SK-N-SH (cell line): Measurements from ENCODE around the gene ABCC4. TPM values are rescaled to one million over a fixed set of nuclear protein-coding genes. Genes with fewer than 3 reads are reported as not detected.

Experiments
- CTCF ChIA-PET: fragments of 300-600, 350-600 bp; formaldehyde crosslinking; extraction: SDS; loops from one replicate; lab custom pipeline; 2021; lab: Yijun Ruan, JAX
- POLR2A ChIA-PET: fragments of 350-600 bp; sonication (Branson Sonifier 250); formaldehyde crosslinking; extraction: SDS; loops from one replicate; lab custom pipeline; 2020; ENCODE audit warnings: antibody characterized with exemption, inconsistent platforms; lab: Yijun Ruan, JAX
- DNase-seq: peaks from one replicate; pipeline ENCODE4 v3.0.0; 2012
- H2AFZ ChIP-seq: fragments of 200-600 bp; sonication (generic); 2 replicates; pipeline ENCODE4 v1.8.1; 2016; ENCODE audit warnings: antibody characterized with exemption, mild to moderate bottlenecking, low read depth
- H3F3A ChIP-seq: fragments of 200-600 bp; sonication (generic); replicated peaks from 2 replicates; pipeline ENCODE3; 2016; ENCODE audit warnings: antibody characterized with exemption, mild to moderate bottlenecking; ENCODE audit not compliant: insufficient read depth
- H3K27ac ChIP-seq, 2 experiments: fragments of 200-500 bp in 1 of 2; fragments of 200-600 bp in 1 of 2; sonication (Bioruptor generic) in 1 of 2; sonication (generic), shearing (Covaris generic) in 1 of 2; 2 replicates each; pipeline versions ENCODE4 v1.5.1 to v1.6.1; 2014 to 2016; ENCODE audit warnings: low read depth in 2 of 2, inconsistent platforms in 1 of 2, low read length in 1 of 2, mild to moderate bottlenecking in 1 of 2, mixed read lengths in 1 of 2
- H3K27me3 ChIP-seq: fragments of 200-600 bp; sonication (generic), shearing (Covaris generic); 2 replicates; pipeline ENCODE4 v1.6.1; 2016; ENCODE audit warnings: mixed run types; ENCODE audit not compliant: insufficient read depth
- H3K36me3 ChIP-seq, 2 experiments: fragments of 200-500 bp in 1 of 2; fragments of 200-600 bp in 1 of 2; sonication (Bioruptor generic) in 1 of 2; sonication (generic) in 1 of 2; replicated peaks in 1 of 2; 2 replicates each; pipeline versions ENCODE3 to v1.5.1; 2014 to 2016; ENCODE audit warnings: low read length in 1 of 2, mild to moderate bottlenecking in 1 of 2; ENCODE audit not compliant: insufficient read depth in 2 of 2, control insufficient read depth in 1 of 2
- H3K4me1 ChIP-seq, 2 experiments: fragments of 200-500 bp in 1 of 2; fragments of 200-600 bp in 1 of 2; sonication (Bioruptor generic) in 1 of 2; sonication (generic), shearing (Covaris generic) in 1 of 2; 2 replicates each; pipeline versions ENCODE4 v1.5.1 to v1.6.1; 2014 to 2016; ENCODE audit warnings: low read depth in 1 of 2, low read length in 1 of 2, mixed run types in 1 of 2; ENCODE audit not compliant: insufficient read depth in 2 of 2, control insufficient read depth in 1 of 2
- H3K4me2 ChIP-seq: fragments of 200-600 bp; sonication (generic), shearing (Covaris generic); 2 replicates; pipeline ENCODE4 v1.6.1; 2017; ENCODE audit warnings: mixed run types
- H3K4me3 ChIP-seq, 2 experiments: fragments of 200-500 bp in 1 of 2; fragments of 200-600 bp in 1 of 2; sonication (Bioruptor generic) in 1 of 2; sonication (generic), shearing (Covaris generic) in 1 of 2; 2 replicates each; pipeline versions ENCODE4 v1.5.1 to v1.8.1; 2014 to 2016; ENCODE audit warnings: low read depth in 2 of 2, inconsistent platforms in 1 of 2, low read length in 1 of 2, mild to moderate bottlenecking in 1 of 2, mixed read lengths in 1 of 2, moderate library complexity in 1 of 2
- H3K79me2 ChIP-seq: fragments of 200-600 bp; sonication (generic); 2 replicates; pipeline ENCODE4 v1.8.1; 2017; ENCODE audit warnings: mild to moderate bottlenecking; ENCODE audit not compliant: insufficient read depth
- H3K9ac ChIP-seq: fragments of 200-600 bp; sonication (generic); 2 replicates; pipeline ENCODE4 v1.6.1; 2017; ENCODE audit warnings: mixed run types
- H3K9me2 ChIP-seq: fragments of 200-600 bp; sonication (generic); 2 replicates; pipeline ENCODE4 v1.6.1; 2017; ENCODE audit warnings: mixed run types
- H3K9me3 ChIP-seq: fragments of 200-600 bp; sonication (generic); 2 replicates; pipeline ENCODE4 v1.6.1; 2017; ENCODE audit warnings: mixed run types, mild to moderate bottlenecking, moderate library complexity
- H4K20me1 ChIP-seq: fragments of 200-600 bp; sonication (generic); 2 replicates; pipeline ENCODE4 v1.6.1; 2017; ENCODE audit warnings: mild to moderate bottlenecking, mixed run types; ENCODE audit not compliant: insufficient read depth
- CTCF ChIP-seq: fragments of 200-600 bp; sonication (generic); IDR thresholded peaks from 2 replicates; pipeline ENCODE4 v1.6.1; 2017; ENCODE audit warnings: antibody characterized with exemption, mild to moderate bottlenecking, moderate library complexity
- EZH2phosphoT487 ChIP-seq: fragments of 200-600 bp; sonication (generic); IDR thresholded peaks from 2 replicates; pipeline ENCODE4 v1.6.1; 2017; ENCODE audit warnings: low read depth, mixed run types, mild to moderate bottlenecking, antibody characterized with exemption, moderate library complexity, borderline replicate concordance
- GABPA ChIP-seq: IDR thresholded peaks from 2 replicates; pipeline ENCODE4 v1.4.0; 2012; ENCODE audit warnings: low read depth, mild to moderate bottlenecking
- GATA2 ChIP-seq: sonication (generic); formaldehyde crosslinking; IDR thresholded peaks from 2 replicates; pipeline ENCODE4 v1.5.0; 2020; ENCODE audit warnings: mild to moderate bottlenecking, missing genetic modification reagents
- NRF1 ChIP-seq: IDR thresholded peaks from 2 replicates; pipeline ENCODE4 v1.6.1; 2012; ENCODE audit warnings: low read depth, mild to moderate bottlenecking, low read length
- RAD21 ChIP-seq: IDR thresholded peaks from 2 replicates; pipeline ENCODE4 v1.6.1; 2012; ENCODE audit warnings: mild to moderate bottlenecking, low read length
- RCOR1 ChIP-seq: fragments of 150-350 bp; IDR thresholded peaks from 2 replicates; pipeline ENCODE4 v1.6.1; 2017; ENCODE audit warnings: antibody characterized with exemption, low read length
- RFX5 ChIP-seq: IDR thresholded peaks from 2 replicates; pipeline ENCODE4 v1.6.1; 2012; ENCODE audit warnings: mild to moderate bottlenecking, improper control_type of control experiment, low read length
- RXRA ChIP-seq: IDR thresholded peaks from 2 replicates; pipeline ENCODE4 v1.4.0; 2012; ENCODE audit warnings: low read depth, mild to moderate bottlenecking, borderline replicate concordance
- ZBTB33 ChIP-seq: IDR thresholded peaks from 2 replicates; pipeline ENCODE4 v1.4.0; 2012; ENCODE audit warnings: low read depth, borderline replicate concordance
- WGBS: methylation state at CpG from one replicate; pipeline ENCODE4 v1.1.6; 2017; ENCODE audit warnings: low lambda C conversion rate; 5-methylcytosine and 5-hydroxymethylcytosine counted together
- polyA plus RNA-seq, 3 experiments: library from polyadenylated mRNA; depleted of rRNA; stranded (reverse); fragments of >200 nt; gene quantifications; 2 replicates each; pipeline ENCODE4 v1.2.3, GENCODE V29; 2012

Gene ABCC4
- polyA plus RNA-seq, 1 of the 3 experiments (the other 2 are of a cell fraction) = 7.8 TPM

- TF ChIP-seq EZH2phosphoT487 (no peak), RAD21 (no peak), CTCF (no peak)
- TF ChIP-seq, all 33 proteins: peak for 0
Measured at GRCh38 chr13:95136638-95137037, 164.6 kb downstream of the ABCC4 start (continued).

GRCh38 chr13:95133498-95133897 lies 167.8 kb downstream of the ABCC4 start:
- H3K4me3 ChIP-seq = no peak overlapping the region
- ChIA-PET POLR2A (no interaction called here), CTCF (no interaction called here)
- no peak overlapping the region for H3K27ac ChIP-seq
- no peaks in the 10 kb centered on the region for H3K79me2 ChIP-seq
- 94% methylated on average over 5 of the region's 5 CpGs for WGBS
- no peaks in the 10 kb centered on the region for H3K9me3 ChIP-seq
- H3K9ac ChIP-seq = no peak overlapping the region
- peaks cover 6 to 10% of the 10 kb centered on the region in 2 experiments; a peak in 2 of 4 replicates for H3K4me1 ChIP-seq
- no peaks in the 10 kb centered on the region for H3F3A ChIP-seq
- H4K20me1 ChIP-seq = no peaks in the 10 kb centered on the region
- H2AFZ ChIP-seq = no peak overlapping the region
- TF ChIP-seq RCOR1 (no peak), EZH2phosphoT487 (no peak), GABPA (no peak), NRF1 (no peak)
- H3K27me3 ChIP-seq = no peaks in the 10 kb centered on the region
- no peak for DNase-seq
- no peak overlapping the region for H3K4me2 ChIP-seq
- no peaks in the 10 kb centered on the region for H3K9me2 ChIP-seq
- H3K36me3 ChIP-seq = peaks cover 0 to 5% of the 10 kb centered on the region in 2 experiments

- H3K36me3 ChIP-seq = peaks cover 0 to 5% of the 10 kb centered on the region in 2 experiments
- no peaks in the 10 kb centered on the region for H3F3A ChIP-seq
- H3K9me2 ChIP-seq = no peaks in the 10 kb centered on the region
- TF ChIP-seq RAD21 (no peak), ZBTB33 (no peak), RFX5 (no peak), RXRA (no peak), CTCF (no peak), GATA2 (CRISPR knock-in tag) (no peak)
- H3K4me2 ChIP-seq = no peak overlapping the region
- no peak overlapping the region for H3K27ac ChIP-seq
- H3K4me3 ChIP-seq = no peak overlapping the region
- WGBS = 88% methylated on average over 3 of the region's 3 CpGs
- POLR2A ChIA-PET = no interaction called here
- CTCF ChIA-PET = no interaction called here
- H3K9me3 ChIP-seq = no peaks in the 10 kb centered on the region
- no peaks in the 10 kb centered on the region for H3K27me3 ChIP-seq
- H3K79me2 ChIP-seq = no peaks in the 10 kb centered on the region
- H3K9ac ChIP-seq = no peak overlapping the region
- no peak for DNase-seq
- H4K20me1 ChIP-seq = no peaks in the 10 kb centered on the region
- no peaks in the 10 kb centered on the region for H3K4me1 ChIP-seq
- H2AFZ ChIP-seq = no peak overlapping the region
Measured at GRCh38 chr13:95129004-95129403, 172.2 kb downstream of the ABCC4 start.
